Thyroid gland (tissue), 4 donors: ENCODE results near the gene EPS15.

Source experiments
- CTCF ChIP-seq, 6 experiments: fragments of 200-600 bp in 3 of 6; fragments of 450-650 bp in 3 of 6; sonication (generic) in 3 of 6; IDR thresholded peaks; one replicate each; pipeline ENCODE4 v1.5.1; 2016 to 2019; ENCODE audit warnings: antibody characterized with exemption in 6 of 6, mild to moderate bottlenecking in 2 of 6, inconsistent platforms in 1 of 6, moderate library complexity in 1 of 6
- POLR2A ChIP-seq, 2 donors: fragments of 450-650 bp; IDR thresholded peaks; one replicate each; pipeline ENCODE4 v1.6.1; 2017; ENCODE audit warnings: antibody characterized with exemption in 2 of 2, mild to moderate bottlenecking in 2 of 2, moderate library complexity in 1 of 2

GRCh38 chr1:51498924-51499323 is 20.1 kb downstream of the EPS15 start:
- TF ChIP-seq CTCF (IDR thresholded peaks at IDR 0.05) (no peak), POLR2A (IDR thresholded peaks at IDR 0.05) (no peak)
